ENCODE measurements around the gene KEL.

The KEL gene

DNA sequence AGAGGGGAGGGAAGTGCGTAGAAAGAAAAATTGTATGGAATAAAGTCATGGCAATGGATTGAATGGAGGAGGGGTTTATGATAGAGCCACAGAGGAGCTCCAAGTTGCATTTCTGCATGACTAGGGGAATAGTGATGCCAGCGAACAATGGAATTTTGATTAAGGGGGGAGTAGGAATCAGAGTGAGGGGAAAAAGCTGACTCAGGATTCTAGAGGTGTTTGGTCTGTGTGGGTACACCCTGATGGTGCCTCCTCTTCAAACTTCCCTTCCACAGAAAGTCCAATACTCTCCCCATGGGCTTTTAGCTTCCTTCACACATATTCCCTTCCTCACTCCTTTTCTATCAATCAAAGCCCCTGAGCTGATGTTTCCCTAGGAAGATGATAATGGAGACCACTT lies 1.8 kb upstream of the KEL start:
- no peak for DNase-seq (ENCODE audit: extremely low spot score, insufficient read length, low read depth)
- FAIRE-seq, result no peak

DNA sequence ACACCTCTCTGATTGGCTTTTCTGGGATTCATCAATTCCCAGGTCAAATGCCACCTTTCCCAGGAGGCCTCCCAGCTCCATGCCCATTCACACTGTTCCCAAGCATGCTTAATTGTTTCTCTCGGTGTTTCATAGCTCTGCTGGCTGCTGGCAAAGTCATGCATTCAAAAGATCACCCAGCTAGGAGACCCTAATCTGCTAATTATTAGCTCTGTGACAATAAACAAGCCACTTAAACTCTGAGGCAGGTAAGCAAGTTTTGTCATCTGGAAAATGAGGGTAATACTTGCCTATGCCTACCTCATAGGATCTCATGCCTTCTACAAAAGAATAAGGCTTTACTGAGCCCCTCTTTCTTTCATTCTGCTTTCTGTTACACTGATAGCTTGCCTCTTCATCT lies 828 bp upstream of the KEL start:
- DNase-seq (ENCODE audit: extremely low spot score, insufficient read length, low read depth) (no peak), FAIRE-seq (no peak)

DNA sequence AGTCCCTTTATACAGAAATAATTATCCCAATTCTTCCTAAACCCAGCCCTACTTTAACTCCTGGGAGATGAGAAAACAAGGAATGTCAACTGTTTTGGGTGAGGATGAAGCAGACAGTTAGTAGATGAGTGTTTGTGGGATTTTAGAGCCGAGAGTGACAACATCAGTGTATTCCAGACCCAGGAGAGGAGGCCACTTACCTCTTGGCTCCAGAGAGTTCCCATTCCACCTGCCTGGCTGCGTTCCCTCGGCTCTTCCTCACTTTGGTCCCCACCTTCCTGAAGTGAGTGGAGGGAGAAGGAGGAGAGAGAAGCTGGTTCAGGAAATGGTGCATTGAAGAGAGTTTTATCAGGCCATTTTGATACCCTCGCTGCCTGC lies 579 bp downstream of the KEL start:
- FAIRE-seq (no peak), DNase-seq (ENCODE audit: extremely low spot score, insufficient read length, low read depth) (no peak)

DNA sequence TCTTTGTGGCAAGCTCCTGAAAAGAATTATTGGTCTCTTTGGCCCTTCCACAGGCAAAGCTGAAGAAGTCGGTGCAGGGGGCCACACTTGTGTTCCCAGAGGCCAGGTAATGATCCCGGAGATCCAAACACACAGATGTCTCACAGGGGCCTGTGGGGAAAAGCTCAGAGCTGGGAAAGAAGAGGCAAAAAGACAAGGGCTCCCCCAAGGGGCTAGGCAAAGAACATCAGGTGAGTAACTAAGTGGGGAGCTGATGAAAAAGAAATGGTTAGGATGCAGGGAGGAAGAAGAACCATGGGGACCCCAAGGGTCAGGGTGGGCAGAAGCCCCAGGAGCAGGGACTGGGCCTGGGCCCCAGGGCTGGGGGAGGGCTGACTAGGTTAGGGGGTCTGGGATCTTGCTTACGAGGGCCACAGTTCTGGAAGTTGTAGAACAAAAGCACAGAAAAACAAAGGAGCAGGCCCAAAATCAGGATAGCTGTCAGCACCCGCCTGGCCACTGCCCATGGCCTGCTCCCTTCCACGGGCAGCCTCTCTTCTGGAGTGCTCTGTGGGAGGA lies 1.1 kb downstream of the KEL start:
- no peak for DNase-seq (ENCODE audit: extremely low spot score, insufficient read length, low read depth)
- no peak for FAIRE-seq

DNA sequence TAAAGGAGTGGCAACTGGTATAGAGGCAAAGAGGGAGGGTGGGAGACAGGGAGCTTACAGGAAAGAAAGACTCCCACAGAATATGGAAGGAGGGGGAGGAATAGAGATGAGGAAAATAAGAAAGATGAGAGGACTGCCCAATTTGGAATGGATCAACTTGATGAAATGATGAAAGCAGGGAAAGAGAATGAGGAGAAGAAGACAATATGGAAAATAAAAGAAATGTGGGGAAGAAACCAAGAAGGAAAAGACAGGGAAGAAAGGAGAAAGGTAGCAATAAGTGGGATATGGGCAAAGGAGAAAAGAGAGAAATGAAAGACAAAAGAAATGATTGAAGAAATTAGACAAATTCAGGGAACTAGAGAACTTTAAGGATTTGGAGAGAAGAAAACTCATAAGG lies 3.0 kb downstream of the KEL start:
- DNase-seq (ENCODE audit: extremely low spot score, insufficient read length, low read depth) (no peak), FAIRE-seq (no peak)

DNA sequence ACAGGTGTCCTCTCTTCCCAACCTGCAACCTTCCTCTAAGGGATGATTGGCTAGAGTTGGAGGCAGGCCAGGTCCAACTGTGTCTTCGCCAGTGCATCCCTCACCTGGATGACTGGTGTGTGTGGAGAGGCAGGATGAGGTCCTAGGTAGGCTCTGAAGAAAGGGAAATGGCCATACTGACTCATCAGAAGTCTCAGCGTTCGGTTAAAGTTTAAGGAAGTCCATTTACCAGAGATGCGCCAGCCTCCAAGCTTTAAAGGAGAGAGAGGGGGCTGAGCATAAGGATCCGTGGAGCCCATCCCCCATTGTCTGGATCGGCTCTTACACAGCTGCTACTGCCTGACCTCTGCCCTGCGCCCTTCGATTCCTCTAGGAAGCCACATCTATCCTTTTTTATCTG lies 4.4 kb downstream of the KEL start:
- FAIRE-seq (no peak), DNase-seq (ENCODE audit: extremely low spot score, insufficient read length, low read depth) (no peak)

DNA sequence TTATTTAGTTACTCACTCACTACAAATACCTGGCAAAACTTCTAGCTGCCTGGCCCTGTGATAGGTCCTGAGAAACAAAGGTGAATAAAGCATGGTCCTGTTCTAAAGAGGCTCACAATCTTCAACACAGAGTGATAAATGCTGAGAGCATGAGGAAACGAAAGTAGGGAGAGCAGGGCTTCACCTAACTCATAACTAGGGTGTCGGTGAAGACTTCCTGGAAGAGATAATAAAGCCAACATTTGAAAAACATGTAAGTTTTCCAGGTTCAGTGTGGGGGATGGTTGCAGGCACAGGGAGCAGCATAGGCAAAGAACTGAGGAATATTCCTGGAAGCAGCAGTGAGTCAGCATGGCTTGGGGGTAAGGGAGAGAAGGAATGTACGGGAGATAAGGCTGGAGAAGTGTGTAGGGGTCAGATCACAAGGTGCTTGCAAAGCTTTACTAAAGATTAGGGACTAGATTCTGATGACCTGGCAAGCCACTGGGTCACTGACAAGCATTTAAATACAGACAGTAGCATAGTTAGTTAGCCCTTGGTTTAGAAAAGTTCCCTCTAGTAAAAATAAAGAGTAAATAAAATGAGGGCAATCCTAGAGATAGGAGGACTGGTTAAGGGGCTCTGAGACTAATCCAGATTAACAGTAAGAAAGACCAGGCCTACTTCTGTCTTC lies 5.1 kb downstream of the KEL start:
- no peak for FAIRE-seq
- no peak for DNase-seq (ENCODE audit: extremely low spot score, insufficient read length, low read depth)

DNA sequence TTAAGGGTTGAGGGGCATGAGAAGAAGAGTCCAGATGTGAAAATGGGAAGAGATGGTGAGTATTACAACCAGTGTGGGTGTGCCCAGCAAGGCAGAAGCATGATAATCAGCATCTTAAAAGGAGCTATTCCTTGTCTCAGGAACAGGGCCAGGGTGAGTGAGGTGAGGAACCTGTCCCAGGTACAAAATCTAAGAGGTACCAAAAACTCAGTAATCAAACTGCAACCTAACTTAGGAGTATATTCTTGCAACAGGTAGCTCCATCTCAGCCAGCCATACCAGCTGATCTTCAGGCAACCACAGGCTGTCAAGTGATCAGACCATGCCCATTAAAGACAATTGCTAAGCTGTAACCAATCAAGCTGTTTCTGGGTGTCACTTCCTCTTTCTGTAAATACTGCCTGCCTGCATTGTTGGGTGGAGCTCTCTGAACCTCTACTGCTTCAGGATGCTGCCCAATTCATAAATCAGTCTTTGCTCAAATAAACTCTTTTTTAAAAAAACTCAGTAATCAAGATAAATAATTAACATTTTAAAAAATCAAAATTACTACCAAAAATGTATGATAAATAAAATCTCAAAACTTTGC lies 7.4 kb downstream of the KEL start:
- no peak for FAIRE-seq

DNA sequence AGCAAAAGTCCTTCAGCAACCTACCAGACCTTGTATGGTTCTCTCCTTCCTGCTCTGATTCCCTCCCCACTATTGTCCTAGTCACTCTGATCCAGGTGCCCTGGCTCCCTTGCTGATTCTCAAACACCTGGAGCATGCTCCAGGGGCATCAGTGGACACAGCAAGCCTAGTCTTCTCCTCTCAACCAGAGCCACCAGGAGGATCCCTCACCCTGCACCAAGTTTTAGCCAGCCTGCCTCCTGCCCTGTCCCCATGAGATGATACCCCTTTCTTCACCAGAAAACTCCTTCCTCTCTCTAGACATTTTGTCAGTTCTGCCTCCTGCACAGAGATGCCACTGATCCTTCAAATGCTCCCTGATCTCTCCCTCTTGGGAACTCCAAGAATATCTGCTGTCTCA lies 11.9 kb downstream of the KEL start:
- no peak for DNase-seq (ENCODE audit: extremely low spot score, insufficient read length, low read depth)
- no peak for FAIRE-seq

More for the DNA sequence above, 7.4 kb downstream of the KEL start:
- no peak for DNase-seq (ENCODE audit: extremely low spot score, insufficient read length, low read depth)

DNA sequence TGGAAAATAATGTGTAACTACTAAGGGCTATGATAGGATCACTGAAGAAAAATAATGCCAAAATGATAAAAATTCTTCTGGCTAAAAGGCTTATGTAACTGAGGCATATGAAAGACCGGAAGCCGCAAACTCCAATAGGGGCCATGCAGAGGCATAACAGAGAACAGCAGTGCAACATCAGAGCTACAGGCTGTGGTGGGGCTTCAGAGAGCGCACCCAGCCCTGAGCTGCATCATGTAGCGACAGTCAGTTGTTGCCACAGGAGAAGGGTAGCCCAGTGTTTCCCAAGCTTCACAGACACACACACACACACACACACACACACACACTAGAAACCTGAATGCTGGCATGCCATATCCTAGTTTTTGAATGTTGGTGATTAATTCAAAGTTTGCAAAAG lies 13.6 kb downstream of the KEL start:
- FAIRE-seq, result no peak
- no peak for DNase-seq (ENCODE audit: extremely low spot score, insufficient read length, low read depth)

DNA sequence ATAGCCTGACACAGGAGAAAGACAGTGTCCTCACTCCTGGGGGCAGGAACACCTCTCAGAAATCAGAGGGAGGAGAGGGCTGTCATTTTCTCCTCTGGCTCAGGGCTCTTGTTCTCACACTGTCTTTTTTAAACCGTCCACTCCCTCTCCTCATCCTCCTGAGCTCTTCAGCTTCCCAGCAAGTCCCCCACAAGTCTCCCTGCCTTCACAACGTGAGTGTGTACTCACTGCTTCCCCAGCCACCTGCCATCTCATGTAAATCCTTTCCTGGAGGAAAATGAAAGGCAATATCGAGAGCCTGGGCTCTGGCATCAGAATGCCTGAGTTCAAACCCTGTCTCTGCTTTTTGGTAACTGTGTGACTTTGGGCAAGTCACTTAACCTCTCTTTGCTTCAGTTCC lies 17.2 kb downstream of the KEL start:
- FAIRE-seq (no peak), DNase-seq (ENCODE audit: extremely low spot score, insufficient read length, low read depth) (no peak)

DNA sequence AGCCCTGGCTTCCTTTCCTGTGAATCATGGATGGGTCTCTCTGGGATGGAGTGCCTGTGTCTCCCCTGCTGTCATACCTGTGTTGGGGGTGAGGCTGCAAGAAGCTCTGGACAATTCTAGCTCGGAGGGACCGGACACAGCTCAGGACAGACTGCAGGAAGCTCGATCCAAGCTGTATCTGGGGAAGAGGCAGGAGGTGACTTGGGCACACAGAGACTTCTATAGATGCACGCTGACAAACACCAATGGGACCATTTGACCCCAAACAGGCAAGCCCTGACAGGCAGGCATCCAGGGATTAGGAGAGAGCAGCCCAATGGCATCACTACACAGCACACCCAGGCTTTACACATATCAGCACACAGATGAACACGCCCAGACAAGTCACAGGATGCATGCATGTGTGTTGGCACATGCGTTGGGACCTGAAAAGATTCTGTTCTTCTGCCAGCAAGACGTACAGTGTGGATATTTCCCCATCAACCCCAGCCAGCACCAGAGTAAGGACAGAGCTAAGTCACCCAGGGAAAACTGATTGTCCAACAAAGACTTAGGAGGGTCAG lies 18.4 kb downstream of the KEL start:
- FAIRE-seq (no peak), DNase-seq (ENCODE audit: extremely low spot score, insufficient read length, low read depth) (no peak)

DNA sequence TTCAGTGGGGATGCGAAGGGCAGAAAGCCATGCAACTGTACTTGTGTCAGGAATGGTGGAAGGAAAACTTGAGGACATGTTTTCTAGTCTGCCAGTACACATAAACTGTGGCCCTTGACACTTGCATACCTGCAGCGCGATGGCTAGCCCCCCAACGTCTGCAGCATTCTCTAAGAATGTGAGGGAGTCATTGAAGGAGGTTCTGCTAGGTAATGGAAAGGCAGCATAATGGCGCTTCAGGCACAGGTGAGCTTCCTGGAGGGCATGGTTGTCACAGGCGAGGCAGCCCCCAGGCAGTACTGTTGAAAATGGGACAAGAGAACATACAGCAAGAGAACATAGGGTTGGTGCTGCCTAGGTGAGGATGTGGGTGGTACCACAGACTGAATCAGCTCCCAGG lies 19.4 kb downstream of the KEL start:
- no peak for DNase-seq (ENCODE audit: extremely low spot score, insufficient read length, low read depth)
- FAIRE-seq, result no peak

DNA sequence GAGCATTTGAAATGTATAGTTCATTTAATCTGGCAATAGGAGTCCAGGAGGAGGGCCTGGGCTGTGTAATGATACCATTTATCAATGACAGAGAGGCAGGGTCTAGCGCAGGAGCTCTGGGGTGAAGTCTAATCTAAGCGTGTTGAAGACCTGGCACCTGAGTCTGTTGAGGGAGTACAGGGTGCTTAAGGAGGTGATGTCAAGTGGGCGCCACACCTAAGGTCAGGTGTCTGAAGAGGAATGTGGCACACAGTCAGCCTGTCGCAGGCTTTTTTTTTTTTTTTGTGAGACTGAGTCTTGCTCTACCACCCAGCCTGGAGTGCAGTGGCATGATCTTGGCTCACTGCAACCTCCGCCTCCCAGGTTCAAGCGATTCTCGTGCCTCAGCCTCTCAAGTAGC lies 20.6 kb downstream of the KEL start:
- no peak for FAIRE-seq
- DNase-seq (ENCODE audit: extremely low spot score, insufficient read length, low read depth), result no peak

DNA sequence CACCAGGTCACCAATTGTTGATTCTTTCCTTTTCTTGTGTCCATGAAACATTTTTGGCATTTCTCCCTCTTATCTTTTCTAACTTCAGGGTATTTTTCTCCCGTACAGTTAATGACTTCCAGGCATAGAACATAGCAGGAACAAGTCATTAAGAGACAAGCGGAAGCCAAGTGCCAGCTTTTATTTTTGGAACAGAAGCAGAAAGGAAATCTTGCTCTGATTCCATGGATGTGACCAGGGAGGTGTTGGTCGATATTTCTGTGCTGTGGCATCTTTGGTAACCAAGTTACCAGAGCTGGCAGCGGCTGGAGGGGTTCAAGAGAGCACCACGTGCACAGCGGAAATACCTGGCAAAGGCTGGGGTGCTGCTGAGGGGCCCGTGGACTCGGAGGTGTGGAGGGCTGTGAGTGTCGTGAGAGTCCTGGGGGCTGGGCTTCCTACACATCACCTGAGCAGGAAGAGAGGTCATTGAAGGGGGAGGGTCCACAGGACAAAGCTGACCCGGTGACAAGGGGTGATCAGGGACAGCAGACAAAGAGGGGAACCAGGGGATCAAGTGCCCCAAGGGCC lies 21.1 kb downstream of the KEL start:
- DNase-seq (ENCODE audit: extremely low spot score, insufficient read length, low read depth), result no peak

DNA sequence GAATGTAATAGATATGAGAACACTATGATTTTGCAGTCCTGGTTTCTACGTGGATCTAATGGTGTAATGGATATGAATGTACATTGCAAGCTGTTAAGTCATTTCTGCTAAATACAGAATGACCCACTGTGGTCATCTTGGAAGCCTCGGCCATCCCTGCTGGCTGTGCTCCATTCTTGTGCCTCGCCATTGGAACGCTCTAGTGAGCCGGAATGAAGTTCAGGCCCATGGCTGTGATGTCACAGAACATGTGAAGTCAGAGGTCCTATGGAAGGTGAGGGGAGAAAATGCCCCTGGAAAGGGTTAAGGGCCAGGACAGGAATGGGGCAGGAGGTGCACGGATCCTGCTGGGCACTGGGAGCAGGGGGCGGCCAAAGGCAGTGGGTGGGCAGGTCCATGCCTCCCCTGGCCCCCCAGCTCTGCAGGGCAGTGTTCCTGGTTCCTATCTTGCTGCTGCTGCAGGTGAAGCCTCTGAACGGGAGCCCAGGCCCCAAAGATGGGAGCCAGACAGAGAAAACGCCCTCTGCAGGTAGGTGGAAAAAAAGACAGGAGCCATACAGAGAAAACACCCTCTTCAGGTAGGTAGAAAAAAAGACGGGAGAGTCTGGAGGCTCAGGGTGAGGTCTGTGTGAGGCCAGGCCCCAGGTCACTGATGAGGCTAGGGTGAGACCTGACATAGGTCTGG lies 22.8 kb downstream of the KEL start, which contains the start of gene LLCFC1:
TSS of gene LLCFC1 (plus strand) at position 259 of the 685 bp plus-strand sequence. CDS start at position 397, 138 bp downstream.
- DNase-seq (ENCODE audit: extremely low spot score, insufficient read length, low read depth) (peak; percentile 23), FAIRE-seq (no peak)

More for the DNA sequence above, 21.1 kb downstream of the KEL start:
- no peak for FAIRE-seq

DNA sequence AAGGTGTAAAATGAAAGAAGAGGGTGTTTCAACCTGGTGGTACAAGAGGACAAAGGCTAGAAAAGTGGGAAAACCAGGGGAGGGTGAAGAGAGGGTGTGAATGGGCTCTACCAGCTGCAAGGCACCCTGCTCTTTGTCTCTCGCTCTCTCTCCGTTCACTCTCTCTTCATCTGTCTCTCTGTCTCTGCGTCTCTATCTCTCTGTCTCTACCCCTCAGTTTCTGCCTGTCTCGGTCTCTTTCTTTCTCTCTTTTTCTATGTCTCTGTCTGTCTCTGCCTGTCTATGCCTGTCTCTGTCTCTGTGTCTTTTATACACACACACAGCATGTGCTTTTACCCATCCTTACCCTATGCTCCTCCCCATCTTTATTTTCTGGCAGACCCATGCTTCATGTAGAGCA lies 23.6 kb downstream of the KEL start:
- FAIRE-seq (no peak), DNase-seq (ENCODE audit: extremely low spot score, insufficient read length, low read depth) (no peak)

DNA sequence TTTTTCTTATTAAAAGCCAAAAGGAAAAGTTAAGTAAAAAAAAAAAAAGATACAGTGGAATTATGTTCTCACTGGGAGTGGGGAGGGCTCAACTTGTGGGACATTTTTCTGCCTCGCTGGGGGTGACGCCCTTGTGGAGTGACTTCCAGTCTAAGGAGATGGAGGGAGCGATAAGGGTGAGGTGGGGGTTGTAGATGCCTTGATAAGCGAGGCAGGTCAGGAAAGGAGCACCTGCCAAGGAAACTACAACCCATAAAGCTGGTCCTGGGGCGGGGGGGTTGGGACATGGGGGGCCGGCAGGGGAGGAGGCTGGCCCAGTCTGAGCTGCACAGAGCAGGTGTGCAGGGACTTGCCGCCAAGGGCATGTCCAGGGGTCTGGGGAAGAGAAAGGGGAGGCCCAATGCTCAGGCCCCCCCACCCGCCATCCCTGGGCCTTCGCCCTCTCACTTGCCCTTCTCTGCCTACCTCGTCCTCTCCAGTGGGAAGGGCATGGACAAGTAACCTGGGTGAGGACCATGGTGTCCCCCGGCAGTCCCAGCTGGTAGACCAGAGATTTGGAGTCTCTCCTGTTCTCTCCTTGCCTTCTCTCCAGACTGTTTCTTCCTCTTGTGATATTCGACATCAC lies 26.1 kb downstream of the KEL start:
- DNase-seq (ENCODE audit: extremely low spot score, insufficient read length, low read depth) (no peak), FAIRE-seq (no peak)

DNA sequence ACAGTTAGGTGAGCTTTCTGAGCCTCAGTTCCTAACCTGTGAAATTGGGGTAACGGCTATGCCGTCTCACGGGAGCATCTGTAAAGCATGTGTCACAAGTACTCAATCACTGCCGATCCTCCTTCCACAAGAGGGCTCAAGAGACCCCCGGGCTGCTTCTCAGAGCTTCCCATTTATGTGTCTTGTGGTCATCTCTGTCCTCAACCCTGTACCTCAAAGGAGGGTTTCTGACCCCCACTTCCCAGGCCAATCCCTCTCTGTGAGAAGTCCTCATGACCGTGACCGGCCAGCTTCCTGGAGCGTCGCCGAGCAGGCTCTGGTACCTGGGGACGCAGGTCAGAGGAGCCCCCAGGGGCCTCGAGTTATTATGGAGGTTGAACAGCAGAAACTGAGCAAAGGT lies 28.1 kb downstream of the KEL start:
- DNase-seq (ENCODE audit: extremely low spot score, insufficient read length, low read depth) (no peak), FAIRE-seq (no peak)

DNA sequence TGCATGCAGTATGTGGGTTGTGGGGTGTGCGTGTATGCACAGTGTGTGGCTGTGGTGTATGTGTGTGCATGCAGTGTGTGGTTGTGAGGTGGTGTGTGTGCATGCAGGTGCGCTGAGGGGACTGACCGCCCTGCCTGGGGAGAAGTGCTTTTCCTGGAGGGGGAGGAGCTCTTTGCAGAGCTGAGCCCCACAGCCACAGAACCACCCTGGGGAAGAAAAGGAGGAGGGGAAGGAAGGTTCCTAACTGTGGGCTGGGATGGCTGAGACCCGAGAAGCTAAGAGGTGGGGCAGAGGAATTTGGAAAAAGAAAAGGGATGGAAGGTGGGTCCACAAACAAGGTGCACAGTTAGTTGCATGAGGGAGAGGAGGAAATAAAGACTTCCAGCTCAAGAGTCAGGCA lies 28.5 kb downstream of the KEL start, which contains the start of gene TRPV5:
TSS of gene TRPV5 (minus strand) at position 123 of the 400 bp plus-strand sequence. CDS start 287 bp downstream, outside the sequence.
- DNase-seq (ENCODE audit: extremely low spot score, insufficient read length, low read depth), result no peak
- no peak for FAIRE-seq

All from GM18507 (cell line).